Right forelimb (tissue), 1 donor: ENCODE measurements around the gene BLOC1S6.
A peak's percentile ranks its signal among the peaks of the same experiment; 100 is the strongest.

ENCODE experiments used
- DNase-seq: peaks from one replicate; pipeline ENCODE4 v3.0.0-alpha.2; 2018

The BLOC1S6 gene

DNA sequence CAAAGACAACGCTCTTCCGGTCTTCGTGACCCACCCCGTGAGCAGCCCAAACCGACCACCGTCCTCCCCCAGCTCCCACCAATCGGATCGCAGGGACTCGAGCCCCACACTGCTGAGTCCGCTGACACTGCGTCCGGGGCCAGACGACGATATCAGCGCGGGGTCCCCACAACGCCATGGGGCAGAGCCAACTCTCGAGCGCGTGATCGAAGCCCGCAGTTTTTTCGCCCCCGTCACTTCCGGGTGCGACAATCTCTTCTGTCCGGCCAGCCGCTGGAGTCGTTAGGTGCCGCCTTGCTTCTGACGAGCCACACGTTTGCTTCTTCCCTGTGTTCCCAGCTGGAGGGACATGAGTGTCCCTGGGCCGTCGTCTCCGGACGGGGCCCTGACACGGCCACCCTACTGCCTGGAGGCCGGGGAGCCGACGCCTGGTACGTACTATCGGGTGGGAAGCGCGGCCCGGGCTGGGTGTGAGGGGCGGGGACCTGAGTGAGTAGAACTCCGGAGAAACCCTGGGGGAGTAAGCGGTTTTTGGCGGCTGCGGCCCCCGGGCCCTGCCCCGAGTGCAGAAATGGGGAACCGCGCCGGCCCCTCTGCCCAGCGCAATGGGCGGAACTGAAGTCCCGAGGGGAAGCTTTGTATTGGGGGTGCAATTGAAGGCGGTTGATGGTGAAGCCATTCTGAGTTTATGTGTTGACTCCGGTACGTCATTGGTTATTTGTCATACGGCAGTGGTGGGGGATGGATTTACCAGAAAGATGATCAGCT is at the start of gene BLOC1S6:
TSS of gene BLOC1S6 (plus strand) at position 285 of the 768 bp plus-strand sequence. CDS start at position 350, 65 bp downstream.
- peak; percentile 97 for DNase-seq

GRCh38 chr15:45539680-45540079 is 47.5 kb upstream of the BLOC1S6 start:
- DNase-seq: no peak

- no peak for DNase-seq
Measured at GRCh38 chr15:45540531-45540930, 46.6 kb upstream of the BLOC1S6 start.

DNA sequence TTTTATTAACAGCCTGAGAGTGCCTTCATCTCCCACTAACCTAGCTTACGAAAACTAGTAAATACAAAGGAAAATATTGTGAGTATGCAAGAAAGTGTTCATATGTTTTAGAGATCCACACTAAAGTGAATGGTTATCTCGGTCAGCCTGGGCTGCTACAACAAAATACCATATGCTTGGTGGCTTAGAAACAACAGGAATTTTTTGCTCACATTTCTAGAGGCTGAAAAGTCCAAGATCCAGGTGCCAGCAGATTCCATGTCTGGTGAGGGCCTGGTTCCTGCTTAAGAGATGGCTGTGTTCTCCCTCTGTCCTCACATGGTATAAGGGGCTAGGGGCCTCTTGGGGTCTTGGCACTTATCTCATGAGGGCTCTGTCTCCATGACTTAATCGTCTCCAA is 44.1 kb upstream of the BLOC1S6 start:
- DNase-seq: no peak

DNA sequence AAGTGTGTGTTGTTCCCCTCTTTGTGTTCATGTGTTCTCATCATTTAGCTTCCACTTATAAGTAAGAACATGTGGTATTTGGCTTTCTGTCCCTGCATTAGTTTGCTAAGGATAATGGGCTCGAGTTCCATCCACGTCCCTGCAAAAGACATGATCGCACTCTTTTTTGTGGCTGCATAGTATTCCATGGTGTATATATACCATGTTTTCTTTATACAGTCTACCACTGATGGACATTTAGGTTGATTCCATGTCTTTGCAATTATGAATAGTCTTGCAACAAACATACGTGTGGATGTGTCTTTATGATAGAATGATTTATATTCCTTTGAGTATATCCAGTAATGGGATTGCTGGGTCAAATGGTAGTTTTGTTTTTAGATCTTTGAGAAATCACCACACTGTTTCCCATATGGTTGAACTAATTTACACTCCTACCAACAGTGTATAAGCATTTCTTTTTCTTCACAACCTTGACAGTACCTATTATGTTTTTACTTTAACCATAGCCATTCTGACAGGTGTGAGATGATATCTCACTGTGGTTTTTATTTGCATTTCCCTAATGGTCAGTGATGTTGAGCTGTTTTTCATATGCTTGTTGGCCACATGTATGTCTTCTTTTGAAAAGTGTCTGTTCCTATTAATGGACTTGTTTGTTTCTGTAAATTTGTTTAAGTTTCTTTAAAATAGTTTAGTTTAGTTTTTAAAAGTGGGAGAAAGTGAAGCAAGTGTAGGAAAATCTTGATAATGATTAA is 42.7 kb upstream of the BLOC1S6 start:
- DNase-seq: no peak

DNA sequence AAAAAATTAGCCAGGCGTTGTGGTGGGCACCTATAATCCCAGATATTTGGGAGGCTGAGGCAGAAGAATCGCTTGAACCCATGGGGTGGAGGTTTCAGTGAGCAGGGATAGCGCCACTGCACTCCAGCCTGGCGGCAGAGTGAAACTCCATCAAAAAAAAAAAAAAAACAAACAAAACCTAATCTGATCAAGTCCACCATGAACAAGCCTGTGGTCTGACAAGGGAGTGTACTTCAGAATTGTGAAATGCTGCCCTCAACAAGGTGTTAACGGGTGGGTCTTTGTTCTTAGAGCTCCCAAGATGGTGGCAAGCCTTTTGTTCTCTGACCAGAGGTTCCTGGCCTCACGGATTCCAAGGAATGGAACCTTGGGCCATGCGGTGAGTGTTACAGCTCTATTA is 40.4 kb upstream of the BLOC1S6 start:
- no peak for DNase-seq

DNA sequence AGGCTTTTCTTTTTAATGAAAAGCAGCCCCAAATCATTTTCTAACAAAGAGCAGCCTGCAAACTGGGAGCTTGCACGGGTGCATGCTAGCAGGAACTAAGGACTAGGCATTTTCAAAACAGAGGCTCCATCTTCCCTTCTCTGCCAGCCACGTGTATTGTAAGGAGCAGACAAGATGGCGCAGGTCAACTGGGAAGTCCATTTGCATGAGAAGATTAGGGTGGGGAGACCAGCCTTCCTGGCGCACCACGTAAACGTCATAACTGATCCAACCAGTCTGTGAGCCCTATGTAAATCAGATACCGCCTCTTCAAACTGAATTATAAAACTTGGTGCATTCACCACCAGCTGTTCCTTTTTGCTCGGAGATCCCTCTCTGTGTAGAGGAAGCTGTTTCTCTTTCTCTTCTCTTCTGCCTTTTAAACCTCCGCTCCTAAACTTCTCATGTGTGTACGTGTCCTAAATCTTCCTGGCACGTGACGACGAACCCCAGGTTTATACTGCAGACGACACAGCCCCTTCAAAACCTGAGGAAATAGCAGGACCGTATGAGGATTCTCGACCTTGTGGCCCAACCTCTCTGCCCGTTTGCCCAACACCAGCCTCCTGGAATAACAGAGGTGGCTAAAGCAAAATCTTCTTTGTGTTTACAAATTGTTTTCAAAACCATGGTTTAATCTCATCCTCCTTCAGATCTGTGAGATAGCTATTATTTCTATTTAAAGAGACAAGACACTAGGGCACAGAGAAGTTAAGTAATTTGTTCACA is 38.2 kb upstream of the BLOC1S6 start:
- DNase-seq: no peak

GRCh38 chr15:45549541-45550220 is 37.5 kb upstream of the BLOC1S6 start:
- DNase-seq: no peak

GRCh38 chr15:45550436-45550835 is 36.7 kb upstream of the BLOC1S6 start:
- no peak for DNase-seq

DNA sequence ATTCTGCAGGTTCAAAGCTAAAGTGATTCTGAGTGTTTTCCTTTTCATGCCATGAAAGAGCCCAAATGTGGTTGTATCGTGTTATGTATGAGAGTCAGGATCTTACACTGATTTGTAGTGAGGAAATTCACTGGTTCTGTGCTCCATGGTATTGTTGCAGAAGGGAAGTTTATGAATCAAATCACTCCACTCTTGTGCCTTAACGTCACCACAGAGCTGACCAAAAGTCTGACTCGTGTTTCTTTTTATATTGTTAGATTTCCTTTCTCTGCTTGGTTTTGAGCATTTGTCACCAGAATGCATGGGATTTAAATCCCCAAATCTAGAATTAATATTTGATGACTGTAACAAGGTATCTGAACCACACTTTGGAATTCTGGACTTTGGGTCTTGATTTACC is 35.5 kb upstream of the BLOC1S6 start:
- no peak for DNase-seq

GRCh38 chr15:45555934-45556608 is 31.1 kb upstream of the BLOC1S6 start:
- no peak for DNase-seq

DNA sequence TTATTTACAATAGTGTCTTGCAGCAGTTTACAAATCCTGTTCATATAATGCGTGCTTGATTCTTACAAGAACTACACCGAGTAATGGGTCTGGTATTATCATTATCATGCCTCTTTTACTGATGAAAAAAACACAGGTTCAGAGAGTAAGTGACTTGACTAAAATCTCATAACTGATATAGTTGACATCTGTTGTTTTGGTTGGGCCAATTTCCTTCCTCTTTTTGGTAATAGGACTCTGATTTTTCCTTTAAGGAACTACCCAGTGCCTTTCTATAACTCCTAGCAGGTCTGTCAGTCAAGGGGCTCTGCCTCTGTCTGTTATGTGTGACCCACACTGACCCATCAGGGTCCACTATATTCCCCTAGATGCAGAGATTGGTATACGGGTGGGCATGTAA is 14.6 kb upstream of the BLOC1S6 start:
- no peak for DNase-seq

DNA sequence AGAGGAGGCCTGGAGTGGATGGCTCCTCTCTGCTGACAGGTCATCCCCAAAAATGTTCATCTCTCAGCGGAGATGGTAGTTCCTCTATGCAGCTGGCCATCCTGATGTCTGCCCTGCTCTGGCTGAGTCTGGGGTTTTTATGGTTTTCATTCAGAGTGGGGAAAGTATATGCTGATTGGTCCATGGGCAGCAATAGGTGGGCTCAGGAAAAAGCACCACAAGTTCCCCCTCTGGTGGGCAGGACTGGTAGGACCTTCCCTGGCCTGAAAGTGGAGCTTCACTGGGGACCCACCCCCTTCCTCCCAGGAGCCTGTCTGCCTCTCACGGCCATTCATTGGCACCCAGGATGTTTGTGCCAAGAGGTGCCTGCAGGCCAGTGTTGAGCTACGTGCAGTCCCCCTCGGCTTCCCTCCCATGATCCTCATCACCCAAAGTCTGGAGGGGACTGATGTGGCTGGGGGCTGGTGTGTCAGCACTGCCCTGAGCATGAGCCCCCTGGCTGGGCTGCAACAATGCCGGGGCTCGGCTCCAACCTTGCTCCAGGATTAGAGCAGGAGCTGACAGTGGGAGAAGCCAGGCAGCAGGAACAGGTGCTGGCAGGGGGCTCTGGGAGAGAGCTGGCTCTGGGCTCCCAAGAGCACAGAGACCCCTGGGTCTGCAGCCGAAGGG is 13.1 kb upstream of the BLOC1S6 start:
- no peak for DNase-seq

DNA sequence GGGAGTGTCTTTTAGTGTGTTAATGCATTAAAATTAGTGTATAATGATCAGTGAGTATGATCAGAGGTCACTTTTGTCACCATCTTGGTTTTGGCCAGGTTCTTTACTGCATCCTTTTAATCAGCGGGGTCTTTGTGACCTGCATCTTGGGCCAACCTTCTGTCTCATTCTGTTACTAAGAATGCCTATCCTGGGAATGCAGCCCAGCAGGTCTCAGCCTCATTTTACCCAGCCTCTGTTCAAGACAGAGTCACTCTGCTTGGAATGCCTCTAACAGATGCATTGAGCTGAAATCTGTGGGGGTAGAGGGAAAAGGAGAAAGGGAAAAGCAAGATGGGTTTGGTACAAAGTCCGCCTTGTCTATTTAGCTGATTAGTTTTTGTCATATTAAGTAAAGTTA is 5.3 kb upstream of the BLOC1S6 start:
- no peak for DNase-seq

GRCh38 chr15:45583731-45584639 is 3.2 kb upstream of the BLOC1S6 start:
- DNase-seq: no peak

DNA sequence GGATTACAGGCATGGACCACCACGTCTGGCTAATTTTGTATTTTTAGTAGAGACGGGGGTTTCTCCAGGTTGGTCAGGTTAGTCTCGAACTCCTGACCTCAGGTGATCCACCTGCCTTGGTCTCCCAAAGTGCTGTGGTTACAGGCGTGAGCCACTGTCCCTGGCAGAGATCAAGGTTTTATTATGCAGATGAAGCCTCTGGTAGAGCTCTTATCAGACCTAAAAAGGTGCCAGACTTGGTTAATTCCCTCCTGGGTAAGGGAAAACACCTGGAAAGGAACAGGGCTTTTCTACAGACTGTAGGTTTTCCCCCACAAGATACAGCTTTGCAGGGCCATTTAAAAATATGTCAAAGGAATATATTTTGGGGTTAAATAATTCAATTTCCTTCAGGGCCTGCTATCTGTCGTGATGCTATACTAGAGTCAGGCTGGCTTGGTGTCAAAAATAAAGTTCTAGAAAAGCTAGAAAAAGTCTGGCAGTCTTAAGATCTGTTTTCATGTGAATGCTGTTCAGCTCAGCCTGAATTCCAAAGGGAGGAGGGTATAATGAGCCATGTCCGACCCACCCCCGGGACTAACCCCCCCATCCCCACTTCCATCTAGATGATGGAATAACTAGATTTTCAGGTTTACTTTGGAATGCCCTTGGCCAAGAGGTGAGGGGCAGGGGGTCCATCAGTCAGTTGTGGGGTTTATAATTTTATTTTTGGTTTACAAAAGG is 1.9 kb upstream of the BLOC1S6 start:
- DNase-seq: no peak

DNA sequence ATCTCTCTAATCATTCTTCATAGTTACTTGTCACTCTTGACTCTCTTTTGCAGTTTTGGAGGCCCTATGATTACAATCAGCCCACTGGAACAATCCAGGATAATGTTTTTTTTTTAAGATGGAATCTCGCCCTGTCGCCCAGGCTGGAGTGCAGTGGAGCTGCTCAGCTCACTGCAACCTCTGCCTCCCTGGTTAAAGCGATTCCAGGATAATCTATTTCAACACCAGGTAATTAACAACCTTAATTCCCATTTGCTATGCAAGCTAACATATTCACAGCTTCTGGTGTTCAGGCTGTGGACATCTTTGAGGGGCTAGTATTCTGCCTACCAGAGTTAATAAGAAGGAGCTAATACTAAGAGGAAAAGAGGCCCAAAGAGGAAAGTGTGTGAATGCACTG is 1.1 kb upstream of the BLOC1S6 start:
- DNase-seq: no peak

DNA sequence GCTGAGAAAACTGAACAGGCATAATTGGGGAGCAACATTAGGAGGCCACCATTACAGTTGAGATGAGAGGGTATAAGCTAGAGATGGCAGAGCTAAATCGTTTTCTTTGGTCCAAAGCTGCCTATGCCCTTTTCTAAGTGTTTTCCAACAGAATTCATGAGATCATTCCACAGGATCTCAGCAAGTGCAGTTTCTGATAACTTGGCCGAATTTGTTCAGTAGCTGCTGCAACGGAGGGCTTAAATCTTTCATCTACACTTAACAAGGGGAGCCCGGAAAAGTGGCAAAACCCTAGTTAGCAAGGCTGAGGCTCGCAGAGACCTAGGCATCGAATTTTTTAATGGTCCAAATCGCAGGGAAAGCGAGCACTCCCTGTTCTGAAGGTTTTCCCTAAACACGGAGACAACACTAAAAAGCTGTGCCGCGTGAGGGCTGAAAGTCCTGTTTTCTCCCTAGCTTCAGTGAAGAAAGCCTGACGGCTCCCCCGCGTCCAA is 531 bp upstream of the BLOC1S6 start:
- DNase-seq: no peak

GRCh38 chr15:45587863-45588170 is 638 bp downstream of the BLOC1S6 start:
- no peak for DNase-seq
